GM21576 (cell line): ENCODE measurements around the gene FBXO31.
"Not testable (repeated sequence)": the region's sequence is repeated elsewhere in the genome, so short reads cannot be mapped to it uniquely, and the experiment has no call there.

Experiments
- ATAC-seq: cut with Tn5 transposase; IDR thresholded peaks from one replicate; pipeline ENCODE4 v1.9.1; 2021; ENCODE audit warnings: mild to moderate bottlenecking, moderate library complexity; ENCODE audit not compliant: unreplicated experiment

The FBXO31 gene

GRCh38 chr16:87344931-87345631, 38.5 kb downstream of the FBXO31 start:
- no peak for ATAC-seq

GRCh38 chr16:87344165-87344930, 39.2 kb downstream of the FBXO31 start:
- no peak for ATAC-seq

GRCh38 chr16:87343753-87344050, 39.9 kb downstream of the FBXO31 start:
- no peak for ATAC-seq

GRCh38 chr16:87342978-87343752, 40.4 kb downstream of the FBXO31 start:
- no peak for ATAC-seq

GRCh38 chr16:87342504-87342903, 41.1 kb downstream of the FBXO31 start:
- ATAC-seq = no peak

- no peak for ATAC-seq
These were observed 43.4 kb downstream of the FBXO31 start for GRCh38 chr16:87340198-87340597.

- not testable (repeated sequence) for ATAC-seq
These were observed 43.9 kb downstream of the FBXO31 start for GRCh38 chr16:87339724-87340105.

GRCh38 chr16:87339086-87339723, 44.4 kb downstream of the FBXO31 start:
- ATAC-seq = no peak

GRCh38 chr16:87338155-87338765, 45.3 kb downstream of the FBXO31 start:
- ATAC-seq = no peak

GRCh38 chr16:87337262-87337771, 46.3 kb downstream of the FBXO31 start:
- ATAC-seq = no peak

GRCh38 chr16:87336434-87337240, 46.9 kb downstream of the FBXO31 start:
- ATAC-seq = no peak

GRCh38 chr16:87335625-87336433, 47.7 kb downstream of the FBXO31 start:
- no peak for ATAC-seq

GRCh38 chr16:87334651-87335624, 48.6 kb downstream of the FBXO31 start:
- ATAC-seq = no peak

- ATAC-seq = no peak
These were observed 49.8 kb downstream of the FBXO31 start for GRCh38 chr16:87333581-87334331.

GRCh38 chr16:87333101-87333500, 50.5 kb downstream of the FBXO31 start:
- ATAC-seq = no peak

GRCh38 chr16:87332150-87332549, 51.4 kb downstream of the FBXO31 start:
- ATAC-seq = no peak

GRCh38 chr16:87331241-87331801, 52.3 kb downstream of the FBXO31 start:
- ATAC-seq = no peak
